ENCODE results near the gene KASH5. TPM values are rescaled to one million over a fixed set of nuclear protein-coding genes. Genes with fewer than 3 reads are reported as not detected.

Gene KASH5
- total and polyA plus RNA-seq, 2 of the 4 experiments (the other 2 are of a cell fraction), result not detected

- no peak for ATAC-seq (ENCODE audit: low read depth)
- H2AK5ac ChIP-seq (ENCODE audit: low read depth, low read length), result no peak overlapping the region
- no peaks in the 10 kb centered on the region for H3K9me3 ChIP-seq (ENCODE audit: control insufficient read depth, insufficient read depth, low read length)
- DNase-seq, result no peak
- no peak overlapping the region for H3K14ac ChIP-seq (replicated peaks; ENCODE audit: low read depth, low read length)
- no peak overlapping the region for H3K4me2 ChIP-seq (ENCODE audit: low read depth, low read length)
- H2AFZ ChIP-seq (replicated peaks; ENCODE audit: low read length, poor library complexity), result no peak overlapping the region
- CTCF ChIA-PET, result interaction anchor here (0.5 kb wide), 1 partner anchor 375 kb away, joined by 7 read pairs; no protein-coding TSS in a partner anchor
- H2BK5ac ChIP-seq (ENCODE audit: low read depth, low read length, poor library complexity, severe bottlenecking), result no peak overlapping the region
- 88% methylated on average over 7 of the region's 11 CpGs; no CpG with 5 or more reads in 1 of the 2 experiments for WGBS, 2 experiments (ENCODE audit: extremely low coverage in 2 of 2, insufficient read length in 1 of 2)
- intact Hi-C loops (cut with micrococcal nuclease) (no loop called here), dilution Hi-C loops (cut with HindIII; ENCODE audit: low sequenced_read_pairs, unreplicated experiment) (no loop called here), in situ Hi-C loops (cut with MboI; ENCODE audit: low sequenced_read_pairs) (no loop called here)
- 0 out of 2 replicates have a peak, but pooled peaks cover 6% of the 10 kb centered on the region for H3K9me1 ChIP-seq (ENCODE audit: insufficient read depth, low read length)
- no peak overlapping the region for H4K91ac ChIP-seq (ENCODE audit: insufficient read depth, low read depth, low read length)
- no peak overlapping the region for H3K4me3 ChIP-seq (ENCODE audit: insufficient read depth, low read depth, low read length)
- H3K4ac ChIP-seq (ENCODE audit: low read depth, low read length), result no peak overlapping the region
- POLR2A ChIA-PET (ENCODE audit: unreplicated experiment), result no interaction called here
- H3K27ac ChIP-seq (ENCODE audit: insufficient read depth, low read length), result no peak overlapping the region
- no peak overlapping the region for H2BK15ac ChIP-seq (ENCODE audit: low read depth, low read length)
- no peak overlapping the region for H3K9ac ChIP-seq (ENCODE audit: low read depth, low read length)
- no peaks in the 10 kb centered on the region for H3K27me3 ChIP-seq (ENCODE audit: control insufficient read depth, insufficient read depth, low read length)
- H3K18ac ChIP-seq (ENCODE audit: low read depth, low read length), result no peak overlapping the region
- H2BK120ac ChIP-seq (ENCODE audit: low read depth, low read length), result no peak overlapping the region
- H2BK20ac ChIP-seq (ENCODE audit: low read depth, low read length), result no peak overlapping the region
- no TSS peak for BruUV-seq (replicated peaks)
- no peak overlapping the region for H3K56ac ChIP-seq (ENCODE audit: extremely low read depth, insufficient read depth, low read length)
- H3K36me3 ChIP-seq (ENCODE audit: control insufficient read depth, insufficient read depth, low read length), result peaks cover 80% of the 10 kb centered on the region
- H2AK9ac ChIP-seq (replicated peaks; ENCODE audit: low read depth, low read length, poor library complexity), result no peak overlapping the region
- no peak for TF ChIP-seq CEBPB (IDR thresholded peaks at IDR 0.05; ENCODE audit: low read depth, low read length)
- no peak for TF ChIP-seq MAFK (IDR thresholded peaks at IDR 0.05; ENCODE audit: low read depth, low read length)
- TF ChIP-seq ELK1 (IDR thresholded peaks at IDR 0.05; ENCODE audit: borderline replicate concordance, low read depth, low read length), result no peak
- no peak for TF ChIP-seq CHD1 (IDR thresholded peaks at IDR 0.05; ENCODE audit: low read depth, low read length)
- TF ChIP-seq MXI1 (IDR thresholded peaks at IDR 0.05; ENCODE audit: borderline replicate concordance, low read depth, low read length), result no peak
- H3K23ac ChIP-seq (ENCODE audit: low read depth, low read length), result no peak overlapping the region
- peaks cover 13% of the 10 kb centered on the region for H4K20me1 ChIP-seq (ENCODE audit: insufficient read depth, low read length)
- no peak overlapping the region for H4K5ac ChIP-seq (ENCODE audit: low read depth, low read length)
- peaks cover 0 to 20% of the 10 kb centered on the region in 2 experiments; a peak in 3 of 4 replicates for H3K79me1 ChIP-seq (ENCODE audit: low read depth in 1 of 2, low read length in 2 of 2)
- no peaks in the 10 kb centered on the region for H3K4me1 ChIP-seq (ENCODE audit: control insufficient read depth, insufficient read depth, low read length)
- no peak overlapping the region for H4K8ac ChIP-seq (ENCODE audit: low read depth in 2 of 2, low read length in 2 of 2)
Observed at GRCh38 chr19:49344505-49345423, 43.3 kb upstream of the KASH5 start.

Measured in IMR-90 (cell line).